T-helper 1 cell treated with Interleukin-12 subunit alpha and Interleukin-12 subunit beta and Interleukin-4 antibody, amounts not matched to agents 30 ng/mL and 1 ng/mL, for 36 hours (primary cell): ENCODE results near the gene SORL1-AS1.

Experiments used
- intact Hi-C: fragments of 100-400 bp; cut with micrococcal nuclease; formaldehyde crosslinking; loops from one replicate; pipeline ENCODE4 v1.15.1; 2024

SORL1-AS1 gene

DNA sequence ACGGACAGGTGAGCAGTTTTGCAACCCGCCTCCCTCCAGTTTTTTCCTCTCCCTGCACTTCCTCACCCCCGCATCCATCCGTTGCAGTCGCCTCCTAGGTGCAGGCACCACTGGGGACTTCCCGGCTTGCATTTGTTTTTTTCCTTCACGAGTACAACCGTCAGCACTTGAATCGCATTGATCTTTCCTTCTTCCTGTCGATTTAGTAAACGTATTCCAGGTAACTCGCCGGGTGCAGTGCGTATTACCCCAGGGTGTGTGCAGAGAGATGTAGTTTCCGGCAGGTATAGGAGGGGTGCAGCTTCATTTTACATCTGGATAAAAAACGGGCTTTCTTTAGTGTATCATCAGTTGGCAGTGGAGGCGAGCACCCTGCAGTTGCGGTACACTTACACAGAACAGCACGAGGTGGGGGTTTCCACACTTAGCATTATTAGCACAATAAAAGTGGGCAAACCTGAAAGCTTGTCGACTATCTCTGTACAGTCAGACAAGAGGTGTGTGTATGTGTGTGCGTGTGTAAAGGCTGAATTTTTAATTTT, at the start of gene SORL1-AS1:
Gene SORL1-AS1 (minus strand): TSS at position 359 of the 542 bp plus-strand sequence.
- intact Hi-C loops = loop anchor here (1.0 to 2.0 kb wide), 5 partner anchors 12 to 160 kb away; partner anchors contain the start of gene SC5D

DNA sequence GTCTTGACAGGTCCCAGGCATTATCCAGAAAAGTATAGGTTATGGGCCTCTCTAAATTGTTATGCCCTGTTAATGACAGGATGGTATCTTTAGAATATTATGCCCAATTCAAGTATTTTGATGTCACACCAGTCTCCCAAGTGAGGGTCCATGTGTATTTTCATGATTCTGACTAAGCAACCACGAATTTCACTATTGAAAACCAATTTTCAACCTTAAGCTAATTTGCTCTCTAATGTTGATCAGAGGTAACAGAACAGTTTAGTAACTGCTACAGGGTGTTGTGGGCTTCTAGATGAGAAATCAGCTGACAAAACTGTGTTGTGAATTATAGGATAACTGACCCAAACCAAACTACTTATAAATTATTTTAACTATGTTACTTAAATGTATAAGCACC, 48.0 kb upstream of the SORL1-AS1 start:
- intact Hi-C loops = no loop called here

DNA sequence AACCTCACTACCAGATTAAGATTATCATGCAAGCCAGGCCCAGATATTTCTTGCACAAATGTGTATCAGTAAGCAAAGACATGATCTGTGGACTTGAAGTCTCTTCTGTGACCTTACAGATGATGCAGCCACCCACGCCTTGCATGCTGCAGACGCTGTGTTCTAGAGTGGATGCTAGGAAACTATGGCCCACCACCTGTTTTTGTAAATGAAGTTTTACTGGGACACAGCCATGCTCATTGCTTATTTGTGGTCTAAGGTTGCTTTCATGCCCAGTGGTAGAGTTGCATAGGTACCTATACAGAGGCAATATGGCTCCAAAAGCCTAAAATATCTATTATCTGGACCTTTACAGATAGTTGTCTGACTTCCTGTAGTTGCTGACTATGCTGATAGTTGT, 47.5 kb upstream of the SORL1-AS1 start:
- intact Hi-C loops = no loop called here

DNA sequence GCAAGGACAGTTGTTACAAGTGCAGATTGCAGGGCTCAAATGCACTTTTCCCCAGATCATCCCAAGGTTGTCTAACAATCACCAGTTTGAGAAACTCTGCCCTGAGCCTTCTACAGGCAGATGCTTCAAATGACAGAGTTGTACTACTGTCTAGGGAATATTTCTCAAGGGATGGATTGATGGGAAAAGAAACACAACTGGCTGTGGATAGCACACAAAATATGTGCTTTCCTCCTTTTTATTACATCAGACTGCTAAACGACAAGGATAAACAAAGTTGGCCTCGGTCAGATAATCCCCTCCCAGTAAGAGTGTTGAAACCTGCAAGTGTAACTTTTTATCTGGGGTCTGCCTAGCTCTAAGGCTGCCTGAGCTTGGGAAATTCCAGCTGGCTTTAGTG, 46.6 kb upstream of the SORL1-AS1 start:
- intact Hi-C loops = no loop called here

DNA sequence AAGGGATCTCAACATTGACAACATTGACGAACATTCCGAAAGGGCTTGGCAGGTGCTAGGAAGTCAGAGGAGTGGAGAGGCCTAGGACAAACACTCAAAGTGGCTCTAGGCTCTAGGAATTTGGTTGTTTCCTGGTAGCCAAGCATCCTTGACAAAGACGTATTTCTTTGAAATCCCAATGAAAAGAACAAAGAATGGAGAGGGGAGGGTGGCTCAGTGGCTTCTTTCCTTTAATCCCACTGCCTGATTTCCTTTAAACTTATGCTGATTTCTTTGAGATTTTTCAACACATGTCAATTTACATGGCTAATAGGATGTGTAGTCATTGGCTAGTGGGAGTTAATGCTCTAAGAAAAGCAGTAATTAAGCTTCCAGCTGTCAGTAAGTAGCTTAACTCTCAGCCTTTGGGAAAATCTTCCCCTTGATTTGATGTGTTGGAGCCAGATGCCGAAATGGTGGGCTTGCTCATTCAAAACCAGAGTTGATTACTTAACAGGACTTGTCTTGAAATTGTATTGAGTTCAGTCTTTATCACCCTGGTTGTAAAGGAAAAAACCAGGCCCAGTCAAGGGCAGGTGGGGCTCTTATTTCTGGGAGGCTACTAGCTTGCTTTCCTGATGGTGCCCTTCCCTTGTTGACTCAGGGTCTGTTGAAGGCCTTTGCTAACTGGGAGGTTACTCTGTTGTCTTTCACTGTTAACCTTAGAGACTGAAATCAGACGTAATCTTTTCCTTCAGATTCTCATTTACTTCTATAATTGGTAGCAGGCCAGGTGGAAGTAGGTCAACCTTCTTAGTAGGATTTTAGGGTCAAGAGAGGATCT, 44.6 kb upstream of the SORL1-AS1 start:
- intact Hi-C loops = no loop called here

DNA sequence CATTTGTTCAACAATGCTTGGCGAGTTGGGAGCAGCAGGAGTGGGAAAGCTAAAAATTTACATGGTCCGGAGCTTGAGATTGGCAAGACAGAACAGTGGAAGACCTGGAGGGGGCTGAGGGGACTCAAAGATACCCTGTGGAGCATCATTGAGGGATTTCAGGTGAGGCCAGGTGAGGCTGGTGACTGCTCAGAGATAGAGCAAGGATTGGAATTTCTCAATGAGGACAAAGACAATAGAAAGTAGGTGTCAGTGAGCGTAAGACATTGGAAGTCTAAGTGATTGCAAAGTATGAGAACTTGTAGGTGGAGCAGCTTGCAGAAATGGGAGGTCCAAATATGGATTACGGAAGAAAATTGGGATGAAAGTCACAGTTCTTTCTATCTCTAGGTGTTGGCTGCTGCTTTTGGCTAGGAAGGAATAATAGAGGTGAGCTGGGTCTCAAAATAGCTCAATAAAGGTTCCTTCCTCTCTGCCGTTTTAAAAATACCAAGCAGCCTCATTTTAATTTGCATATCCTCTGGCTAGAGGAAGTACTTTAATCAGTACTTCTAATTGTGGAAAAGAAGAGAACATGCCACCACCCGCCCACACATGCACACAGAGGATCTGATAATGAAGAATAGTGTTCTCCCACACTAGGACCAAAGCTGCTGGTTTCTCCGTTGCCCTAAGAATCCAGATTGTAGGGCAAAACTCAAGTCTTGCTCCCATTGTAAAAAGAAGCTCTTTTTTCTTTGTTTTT, 41.8 kb upstream of the SORL1-AS1 start:
- intact Hi-C loops = loop anchor here (1.0 kb wide), 1 partner anchor 12 kb away; no protein-coding TSS in a partner anchor

DNA sequence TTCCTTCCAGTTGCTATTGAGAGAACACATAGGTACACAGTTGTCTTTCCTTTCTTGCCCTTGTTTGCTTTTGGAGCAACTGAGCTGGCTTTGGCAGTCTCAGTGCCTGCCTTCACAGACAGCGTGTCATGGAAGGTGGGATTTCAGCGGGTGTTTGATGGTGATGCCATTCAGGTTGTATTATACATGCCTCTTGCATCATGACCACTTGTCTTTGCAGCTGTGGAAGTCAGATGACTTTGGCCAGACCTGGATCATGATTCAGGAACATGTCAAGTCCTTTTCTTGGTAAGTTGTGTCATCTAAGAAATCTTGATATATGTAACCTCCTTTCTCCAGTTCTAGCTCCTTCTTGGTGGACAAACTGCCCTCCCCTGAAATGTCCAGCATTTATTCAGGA, 37.1 kb upstream of the SORL1-AS1 start:
- intact Hi-C loops = no loop called here

DNA sequence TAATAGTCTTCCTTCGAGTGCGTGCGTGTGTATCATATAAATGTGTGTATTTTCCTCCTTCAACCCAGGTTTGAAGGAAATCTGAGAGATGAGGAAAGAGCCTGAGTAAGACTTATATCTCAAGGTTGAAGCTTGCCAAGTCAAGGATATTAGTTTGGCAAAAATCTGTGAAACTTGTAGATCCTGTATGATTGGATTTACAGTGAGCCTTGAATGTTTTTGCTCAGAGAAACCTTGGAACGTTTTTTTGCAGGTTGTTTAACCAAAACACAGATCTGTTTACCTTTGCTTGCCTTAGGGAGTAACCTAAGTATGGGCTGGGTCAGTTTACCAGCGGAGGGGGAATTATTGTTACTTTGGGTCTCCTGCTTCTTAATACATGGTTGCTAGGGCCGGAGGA, 35.9 kb upstream of the SORL1-AS1 start:
- intact Hi-C loops = no loop called here

DNA sequence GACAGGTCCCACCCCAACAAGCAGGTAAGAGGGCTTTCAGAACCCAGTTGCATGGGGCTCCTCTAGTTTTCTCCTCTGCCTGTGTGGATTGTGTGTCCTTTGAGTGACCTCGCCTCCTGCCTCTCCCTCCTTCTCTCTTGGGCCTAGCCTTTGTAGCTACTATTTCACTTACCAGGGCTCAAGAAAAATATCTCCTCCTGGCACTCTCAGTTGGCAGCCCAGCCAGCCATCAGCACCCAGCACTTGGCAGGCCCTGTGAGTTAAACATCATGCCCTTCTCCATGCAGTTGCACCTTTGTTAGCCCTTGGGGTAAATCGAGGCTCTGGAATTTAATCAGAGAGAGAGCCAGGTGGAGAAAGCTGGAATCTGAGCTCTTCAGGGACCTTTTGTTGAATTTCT, 35.4 kb upstream of the SORL1-AS1 start:
- intact Hi-C loops = no loop called here

DNA sequence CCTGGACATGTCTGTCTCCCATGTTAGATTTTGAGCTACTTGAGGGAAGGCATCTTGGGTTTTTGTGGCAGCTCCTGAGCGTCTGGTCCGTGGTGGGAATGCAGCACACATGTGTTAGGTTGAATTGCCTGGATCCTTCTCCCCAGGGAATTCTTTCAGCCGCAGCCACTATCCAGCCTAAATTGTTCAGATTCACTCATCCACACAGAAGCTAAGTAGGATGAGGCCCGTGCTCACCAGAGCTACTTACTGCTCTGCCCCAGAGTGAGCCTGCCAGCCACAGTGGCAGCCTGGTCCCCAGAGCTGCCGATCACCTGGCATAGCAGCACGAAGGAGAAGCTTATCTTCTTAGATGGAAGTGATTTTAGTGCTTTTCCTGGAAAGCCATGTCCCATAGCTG, 34.4 kb upstream of the SORL1-AS1 start:
- intact Hi-C loops = no loop called here

DNA sequence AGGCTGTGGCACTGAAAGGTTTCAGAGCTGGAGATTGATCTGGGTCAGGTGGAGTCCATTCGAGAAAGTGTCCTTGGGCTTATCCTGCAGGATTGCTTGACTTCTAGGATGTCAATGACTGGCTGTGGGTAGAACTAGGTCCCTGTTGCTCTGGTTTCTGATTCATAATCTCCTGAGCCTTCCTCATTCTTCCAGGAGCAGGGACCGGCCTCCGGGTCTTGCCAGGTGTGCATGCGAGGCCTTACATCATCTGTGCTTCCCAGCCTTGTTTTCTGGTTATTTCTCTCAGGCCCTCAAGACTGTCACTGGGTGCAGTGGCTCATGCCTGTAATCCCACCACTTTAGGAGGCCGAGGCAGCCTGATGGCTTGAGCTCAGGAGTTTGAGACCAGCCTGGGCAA, 33.3 kb upstream of the SORL1-AS1 start:
- intact Hi-C loops = no loop called here

DNA sequence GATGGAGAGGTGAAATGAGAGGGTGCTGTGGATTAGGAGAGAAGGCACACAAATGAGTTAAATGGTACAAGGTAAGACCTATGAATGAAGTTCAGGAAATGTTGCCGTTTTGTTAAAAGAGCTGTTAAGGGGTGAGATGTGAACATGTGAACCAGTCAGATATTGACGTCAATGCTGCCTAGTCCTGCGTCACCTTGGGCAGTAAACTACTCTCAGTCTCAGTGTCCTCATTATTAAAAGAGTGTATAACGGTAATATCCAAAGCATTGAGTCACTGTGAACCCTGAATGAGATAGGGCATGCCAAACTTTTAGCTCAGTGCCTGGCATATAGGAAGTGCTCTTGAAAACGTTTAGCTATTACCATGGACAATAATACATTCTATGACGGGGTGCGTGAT, 32.4 kb upstream of the SORL1-AS1 start:
- intact Hi-C loops = no loop called here

DNA sequence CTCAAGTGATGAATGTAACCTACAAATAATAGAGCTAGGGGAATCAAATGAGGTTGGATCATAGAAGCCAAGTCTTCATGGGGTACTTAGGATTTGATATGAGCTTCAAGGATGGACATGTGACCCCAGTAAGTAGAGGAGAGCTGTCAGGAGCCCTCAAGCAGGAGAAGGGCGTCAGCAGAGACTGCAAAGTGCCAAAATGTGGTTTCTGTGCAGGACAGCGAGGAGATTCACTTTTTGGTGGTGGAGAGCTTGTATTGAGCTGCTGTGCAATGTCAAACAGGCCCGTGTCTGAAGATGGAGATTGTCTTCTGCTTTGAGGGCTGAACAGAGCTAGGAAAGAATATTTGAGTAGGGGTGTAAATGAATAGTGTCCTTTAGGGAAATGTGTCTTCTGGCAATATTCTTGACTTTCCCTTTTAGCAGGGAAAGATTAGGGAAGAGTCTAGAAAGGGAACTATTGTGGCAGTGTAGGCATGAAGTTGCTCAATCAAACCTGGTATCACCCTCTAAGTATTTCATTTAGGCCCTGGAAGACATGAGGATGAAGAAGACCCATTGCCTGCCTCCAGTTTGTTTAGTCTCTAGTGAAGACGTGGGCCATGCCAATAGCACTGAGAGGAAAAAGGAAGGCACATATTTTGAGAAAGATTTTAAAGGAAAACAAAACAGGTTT, 31.2 kb upstream of the SORL1-AS1 start:
- intact Hi-C loops = loop anchor here (5.0 kb wide), 2 partner anchors 67 to 117 kb away; no protein-coding TSS in a partner anchor

DNA sequence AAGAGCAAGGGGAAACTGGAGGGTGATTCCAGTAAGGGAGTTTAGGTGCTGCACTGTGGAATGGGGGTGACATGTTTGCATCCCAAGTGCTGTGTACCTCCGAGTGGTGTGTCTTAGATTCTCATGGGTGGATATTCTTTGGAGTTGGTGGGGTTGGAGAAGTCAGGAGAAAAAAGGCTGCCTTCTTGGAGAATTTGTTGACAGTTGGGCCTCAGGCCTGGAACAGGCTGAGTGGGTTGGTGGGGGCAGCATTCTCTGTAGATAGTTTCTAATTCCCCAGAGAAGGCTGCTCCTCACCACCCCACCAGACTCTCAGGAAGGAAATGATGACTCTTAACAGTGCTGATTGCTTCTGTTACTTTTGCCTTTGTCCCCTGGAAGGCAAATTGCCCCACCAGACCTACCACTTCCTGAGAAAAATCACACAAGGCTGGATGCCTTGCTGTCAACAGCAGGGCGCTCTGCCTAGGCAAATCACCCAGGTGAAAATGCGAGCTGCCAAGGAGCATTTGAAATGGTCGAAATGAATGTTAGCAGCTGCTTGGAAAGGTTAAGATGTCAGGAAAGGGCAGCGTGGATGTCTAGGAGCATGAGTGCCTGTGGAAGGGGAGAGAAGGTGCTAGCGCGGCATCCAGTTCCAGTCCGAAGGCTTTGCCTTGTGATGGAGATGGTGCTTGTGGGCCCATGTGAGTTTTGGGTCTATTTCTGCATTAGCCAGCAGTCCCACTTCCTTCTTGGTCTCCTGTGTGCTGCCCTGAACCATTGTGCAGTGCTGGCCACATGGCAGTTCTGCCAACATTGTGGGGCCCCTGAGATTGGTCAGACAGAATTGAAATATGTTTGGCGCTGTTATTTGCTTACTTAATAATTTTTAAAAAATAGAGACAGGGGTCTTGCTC, 29.7 kb upstream of the SORL1-AS1 start:
- intact Hi-C loops = loop anchor here (1.0 to 5.0 kb wide), 8 partner anchors 12 to 190 kb away; partner anchors contain the start of genes SC5D, SORL1 and SORL1-AS1

DNA sequence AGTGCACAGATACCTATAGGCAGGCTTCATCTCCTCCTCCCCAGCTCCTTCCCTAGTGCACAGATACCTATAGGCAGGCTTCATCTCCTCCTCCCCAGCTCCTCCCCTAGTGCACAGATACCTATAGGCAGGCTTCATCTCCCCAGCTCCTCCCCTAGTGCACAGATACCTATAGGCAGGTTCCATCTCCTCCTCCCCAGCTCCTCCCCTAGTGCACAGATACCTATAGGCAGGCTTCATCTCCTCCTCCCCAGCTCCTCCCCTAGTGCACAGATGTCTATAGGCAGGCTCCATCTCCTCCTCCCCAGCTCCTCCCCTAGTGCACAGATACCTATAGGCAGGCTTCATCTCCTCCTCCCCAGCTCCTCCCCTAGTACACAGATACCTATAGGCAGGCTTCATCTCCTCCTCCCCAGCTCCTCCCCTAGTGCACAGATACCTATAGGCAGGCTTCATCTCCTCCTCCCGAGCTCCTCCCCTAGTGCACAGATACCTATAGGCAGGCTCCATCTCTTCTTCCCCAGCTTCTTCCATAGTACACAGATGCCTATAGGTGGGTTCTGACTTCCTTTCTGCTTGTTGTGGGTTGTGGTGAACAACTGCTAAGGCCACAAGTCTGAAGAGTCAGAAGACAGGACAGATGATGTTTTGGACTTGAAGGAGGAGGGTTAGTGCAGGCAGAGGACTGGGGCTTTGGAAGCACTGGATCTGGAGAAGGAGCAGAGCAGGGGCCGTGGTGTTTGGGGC, 28.9 kb upstream of the SORL1-AS1 start:
- intact Hi-C loops = loop anchor here (1.0 to 5.0 kb wide), 8 partner anchors 13 to 189 kb away; partner anchors contain the start of genes SC5D, SORL1 and SORL1-AS1

DNA sequence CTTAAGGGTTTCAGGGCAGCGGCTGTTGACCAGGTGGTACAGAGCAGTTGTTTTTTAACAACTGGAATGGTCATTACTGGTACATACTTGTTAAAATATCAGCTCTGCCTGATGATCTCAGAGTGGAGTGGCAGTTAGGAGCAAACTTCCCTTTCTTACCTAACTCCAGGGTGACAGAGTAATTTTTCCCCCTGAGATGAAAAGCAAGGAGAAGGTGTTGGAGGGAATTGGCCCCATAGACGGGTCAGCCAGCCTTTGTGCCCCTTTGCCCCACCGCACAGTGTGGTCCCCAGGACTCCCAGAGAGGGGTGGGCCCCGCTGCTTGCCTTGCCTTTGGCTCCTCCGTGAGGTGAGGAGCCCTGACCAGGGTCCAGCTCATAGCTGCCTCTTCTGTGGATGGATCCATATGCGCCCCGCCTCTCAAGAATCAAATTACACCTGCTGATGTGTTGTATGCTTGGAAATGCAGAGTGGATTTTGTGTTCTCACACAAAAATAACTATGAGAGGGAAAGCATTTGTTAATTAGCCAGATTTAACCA, 27.0 kb upstream of the SORL1-AS1 start:
- intact Hi-C loops = loop anchor here (5.0 kb wide), 2 partner anchors 62 to 112 kb away; no protein-coding TSS in a partner anchor

DNA sequence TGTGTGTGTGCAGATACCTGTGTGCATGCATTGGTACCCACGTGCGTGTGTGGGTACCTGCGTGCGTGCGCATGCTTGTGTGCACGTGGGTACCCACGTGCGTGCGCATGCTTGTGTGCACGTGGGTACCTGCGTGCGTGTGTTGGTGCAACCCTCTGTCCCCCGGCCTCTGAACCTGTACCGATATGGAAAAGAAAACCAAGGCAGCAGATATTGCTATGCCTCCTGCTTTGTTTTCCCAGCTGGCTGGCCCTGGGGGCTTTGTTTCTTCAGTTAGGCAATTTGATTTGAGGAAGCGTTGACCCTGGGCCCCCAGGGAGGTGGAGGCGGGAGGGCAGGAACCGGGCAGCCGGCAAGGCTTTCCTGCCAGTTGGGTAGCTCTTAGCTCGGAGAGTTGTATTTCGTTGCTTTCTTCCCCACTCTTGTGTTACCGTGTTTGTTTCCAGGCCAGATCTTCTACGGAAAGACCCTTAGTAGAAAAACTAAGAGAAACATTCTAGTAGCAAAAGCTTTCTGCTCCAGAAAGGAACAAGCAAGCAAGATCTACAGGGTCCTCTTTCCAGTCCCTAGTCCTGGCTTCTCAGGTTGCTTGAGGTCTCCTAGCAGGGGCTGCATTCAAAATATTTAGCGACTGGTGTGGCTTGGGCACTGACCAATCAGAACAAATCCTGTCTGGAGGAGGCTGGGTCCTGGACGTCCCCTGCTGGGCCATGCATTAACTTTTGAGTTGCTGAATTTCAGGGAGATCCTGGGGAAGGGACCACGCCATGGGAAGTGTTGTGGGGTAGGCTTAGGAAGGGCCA, 26.3 kb upstream of the SORL1-AS1 start:
- intact Hi-C loops = no loop called here

DNA sequence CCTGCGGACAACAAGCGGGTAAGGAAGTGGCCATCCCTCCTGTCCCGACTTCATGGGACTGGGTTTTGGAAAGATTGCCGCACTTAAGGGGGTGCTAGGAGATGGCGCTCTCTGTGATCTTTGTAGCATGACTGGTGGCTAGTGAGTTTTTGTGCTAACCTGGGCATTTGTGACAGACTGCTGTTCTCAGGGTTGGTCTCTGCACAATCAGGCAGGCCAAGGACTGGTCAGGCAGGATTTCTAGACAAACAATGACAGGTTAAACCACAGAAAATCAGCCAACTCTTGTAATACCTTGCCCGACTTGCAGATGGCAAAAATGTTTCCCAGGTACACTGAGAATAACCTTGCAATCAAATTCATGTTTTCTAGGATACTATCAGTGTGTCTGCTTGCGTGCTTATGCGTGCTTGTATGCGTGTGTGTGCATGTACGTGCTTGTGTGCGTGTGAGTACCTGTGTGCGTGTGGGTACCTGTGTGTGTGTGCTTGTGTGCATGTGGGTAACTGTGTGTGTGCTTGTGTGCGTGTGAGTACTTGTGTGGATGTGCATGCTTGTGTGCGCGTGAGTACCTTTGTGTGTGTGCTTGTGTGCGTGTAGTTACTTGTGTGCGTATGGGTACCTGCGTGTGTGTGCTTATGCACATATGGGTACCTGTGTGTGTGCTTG, 25.6 kb upstream of the SORL1-AS1 start:
- intact Hi-C loops = no loop called here
